Hematopoietic multipotent progenitor cell treated with erythropoietin and hydrocortisone succinate and interleukin-3 and kit ligand, for 8 days (in vitro differentiated cells): ENCODE data around the gene ADAM11.

Experiments used
- DNase-seq: peaks from one replicate; pipeline ENCODE4 v3.0.0-alpha.2; 2015

Gene ADAM11

GRCh38 chr17:44775838-44776621 lies 17.2 kb downstream of the ADAM11 start:
- no peak for DNase-seq

- DNase-seq = no peak
Observed at GRCh38 chr17:44776628-44777393, 18.0 kb downstream of the ADAM11 start.

- no peak for DNase-seq
Observed at GRCh38 chr17:44777394-44778348, 18.9 kb downstream of the ADAM11 start.

GRCh38 chr17:44778656-44779210 lies 19.9 kb downstream of the ADAM11 start:
- DNase-seq = no peak

GRCh38 chr17:44779211-44780025 lies 20.6 kb downstream of the ADAM11 start:
- DNase-seq = peak; percentile 70

- DNase-seq = no peak
Observed at GRCh38 chr17:44780161-44780560, 21.4 kb downstream of the ADAM11 start.

- DNase-seq = no peak
Observed at GRCh38 chr17:44780845-44781480, 22.2 kb downstream of the ADAM11 start.

- no peak for DNase-seq
Observed at GRCh38 chr17:44781551-44782325, 22.9 kb downstream of the ADAM11 start.

GRCh38 chr17:44782326-44782850 lies 23.6 kb downstream of the ADAM11 start:
- no peak for DNase-seq

- DNase-seq = no peak
Observed at GRCh38 chr17:44785921-44786320, 27.1 kb downstream of the ADAM11 start.

- DNase-seq = no peak
Observed at GRCh38 chr17:44786551-44787081, 27.8 kb downstream of the ADAM11 start.

GRCh38 chr17:44787271-44787940 lies 28.6 kb downstream of the ADAM11 start:
- no peak for DNase-seq

- no peak for DNase-seq
Observed at GRCh38 chr17:44788139-44788538, 29.4 kb downstream of the ADAM11 start.

- no peak for DNase-seq
Observed at GRCh38 chr17:44792276-44792675, 33.5 kb downstream of the ADAM11 start.

- no peak for DNase-seq
Observed at GRCh38 chr17:44793885-44794842, 35.4 kb downstream of the ADAM11 start.

- DNase-seq = no peak
Observed at GRCh38 chr17:44794851-44795413, 36.1 kb downstream of the ADAM11 start.

- DNase-seq = no peak
Observed at GRCh38 chr17:44795421-44795820, 36.6 kb downstream of the ADAM11 start.

GRCh38 chr17:44795928-44796327 lies 37.1 kb downstream of the ADAM11 start:
- no peak for DNase-seq
